ENCODE results near the gene ITCH. TPM values are rescaled to one million over a fixed set of nuclear protein-coding genes. Genes with fewer than 3 reads are reported as not detected.

The ITCH gene
- total and polyA plus RNA-seq, 2 donors (not counting 3 experiments of a cell fraction or from before 2014, with no cell fraction given) = 6.4 to 57.4 TPM

GRCh38 chr20:34532756-34533155 lies 169.7 kb downstream of the ITCH start:
- Histone ChIP-seq H3K9ac (replicated peaks; ENCODE audit: extremely low read depth, insufficient read depth, low read length) (no peak overlapping the region), H3K27ac (ENCODE audit: insufficient read depth, low read depth, low read length) (no peak overlapping the region), H3K4me2 (ENCODE audit: insufficient read depth, low read length) (no peak overlapping the region), H3K27me3 (ENCODE audit: control insufficient read depth in 2 of 2, insufficient read depth in 2 of 2, low read length in 2 of 2) (no peaks in the 10 kb centered on the region), H3K4me1 (ENCODE audit: control insufficient read depth, extremely low read depth, insufficient read depth, low read length) (no peaks in the 10 kb centered on the region), H3K36me3 (ENCODE audit: control insufficient read depth in 2 of 2, extremely low read depth in 1 of 2, insufficient read depth in 2 of 2, low read length in 2 of 2) (peaks cover 10 to 59% of the 10 kb centered on the region in 2 experiments), H3K9me3 (replicated peaks; ENCODE audit: control insufficient read depth, insufficient read depth, low read length) (no peaks in the 10 kb centered on the region), H3K9me1 (replicated peaks; ENCODE audit: control insufficient read depth, extremely low read depth, insufficient read depth, low read length) (no peaks in the 10 kb centered on the region), H2AFZ (ENCODE audit: low read depth, low read length) (no peak overlapping the region), H3K4me3 (replicated peaks in 1 of 3; ENCODE audit: insufficient read depth in 1 of 3, low read depth in 1 of 3, low read length in 3 of 3) (no peak overlapping the region), H3K79me2 (ENCODE audit: control insufficient read depth, insufficient read depth, low read length) (peaks cover 6% of the 10 kb centered on the region), H4K20me1 (replicated peaks; ENCODE audit: control insufficient read depth, extremely low read depth, insufficient read depth, low read length) (no peaks in the 10 kb centered on the region)
- CTCF ChIA-PET = interaction anchor here (0.9 to 1.6 kb wide), 2 partner anchors 10 to 220 kb away, joined by 3 read pairs; no protein-coding TSS in a partner anchor
- BruUV-seq (replicated peaks) = no TSS peak
- TF ChIP-seq CTCF (IDR thresholded peaks at IDR 0.05; ENCODE audit: extremely low read depth in 1 of 2, insufficient read depth in 1 of 2, low read depth in 1 of 2, low read length in 2 of 2) = no peak
- TF ChIP-seq POLR2AphosphoS5 (IDR thresholded peaks at IDR 0.05; ENCODE audit: insufficient read depth, low read depth, low read length) = no peak
- no peak for TF ChIP-seq FOS (IDR thresholded peaks at IDR 0.05; ENCODE audit: borderline replicate concordance, insufficient read depth, low read length)
- no peak for TF ChIP-seq POLR2A (IDR thresholded peaks at IDR 0.05; ENCODE audit: low read depth, low read length)
- no peak for TF ChIP-seq JUN (IDR thresholded peaks at IDR 0.05; ENCODE audit: borderline replicate concordance, insufficient read depth, insufficient read length, low read depth)
- no peak for TF ChIP-seq GATA2 (IDR thresholded peaks at IDR 0.05; ENCODE audit: insufficient read depth, insufficient read length, low read depth, low read length)
- TF ChIP-seq EZH2 (IDR thresholded peaks at IDR 0.05; ENCODE audit: borderline replicate concordance, low read depth, low read length, severe bottlenecking) = no peak
- TF ChIP-seq MAX (IDR thresholded peaks at IDR 0.05; ENCODE audit: insufficient read depth, insufficient read length) = no peak
- TF ChIP-seq MYC (IDR thresholded peaks at IDR 0.05; ENCODE audit: low read depth, low read length) = no peak
- FAIRE-seq (no peak), DNase-seq (ENCODE audit: low read depth, low spot score) (no peak)
- dilution Hi-C loops (cut with MboI; ENCODE audit: extremely low pct_ligation_motif_present, low sequenced_read_pairs) = no loop called here
- intact Hi-C loops (cut with micrococcal nuclease) = no loop called here
- POLR2A ChIA-PET = no interaction called here

Data from endothelial cell of umbilical vein (primary cell).